NT2/D1 (cell line): ENCODE results near the gene KREMEN1.

Experiments used
- DNase-seq: peaks from one replicate; pipeline ENCODE4 v3.0.0-alpha.2; 2011; ENCODE audit warnings: low read depth, low spot score
- H3K27me3 ChIP-seq: 2 replicates; pipeline ENCODE4 v1.6.0; 2011; ENCODE audit warnings: mild to moderate bottlenecking; ENCODE audit not compliant: insufficient read length, insufficient read depth
- H3K36me3 ChIP-seq: 2 replicates; pipeline ENCODE4 v1.6.1; 2011; ENCODE audit warnings: mild to moderate bottlenecking, low read length, mixed read lengths; ENCODE audit not compliant: insufficient read depth, insufficient read length
- H3K4me1 ChIP-seq: 2 replicates; pipeline ENCODE4 v1.5.1; 2011; ENCODE audit not compliant: insufficient read depth, insufficient read length
- H3K4me3 ChIP-seq: 2 replicates; pipeline ENCODE4 v1.5.1; 2011; ENCODE audit warnings: low read depth; ENCODE audit not compliant: insufficient read length
- H3K9ac ChIP-seq: 2 replicates; pipeline ENCODE4 v1.6.0; 2011; ENCODE audit warnings: low read depth; ENCODE audit not compliant: insufficient read length
- H3K9me3 ChIP-seq: 2 replicates; pipeline ENCODE4 v1.5.1; 2011; ENCODE audit warnings: mild to moderate bottlenecking, low read length; ENCODE audit not compliant: insufficient read depth
- SUZ12 ChIP-seq: IDR thresholded peaks from 2 replicates; pipeline ENCODE4 v1.6.1; 2011; ENCODE audit not compliant: insufficient read length, insufficient read depth; ENCODE audit errors: extremely low read depth
- YY1 ChIP-seq: IDR thresholded peaks from 2 replicates; pipeline ENCODE4 v1.6.1; 2011; ENCODE audit not compliant: insufficient read length, insufficient read depth
- ZNF274 ChIP-seq: IDR thresholded peaks from 2 replicates; pipeline ENCODE4 v1.6.1; 2011; ENCODE audit warnings: mild to moderate bottlenecking, low read depth, low read length

KREMEN1 gene

GRCh38 chr22:29211466-29211865 is 138.6 kb downstream of the KREMEN1 start:
- TF ChIP-seq ZNF274 = no peak
- no peak for TF ChIP-seq SUZ12
- TF ChIP-seq YY1 = no peak
- no peak for DNase-seq
- Histone ChIP-seq H3K9ac (no peak overlapping the region), H3K36me3 (no peaks in the 10 kb centered on the region), H3K27me3 (no peaks in the 10 kb centered on the region), H3K9me3 (no peaks in the 10 kb centered on the region), H3K4me1 (peaks cover 25% of the 10 kb centered on the region), H3K4me3 (no peak overlapping the region)

DNA sequence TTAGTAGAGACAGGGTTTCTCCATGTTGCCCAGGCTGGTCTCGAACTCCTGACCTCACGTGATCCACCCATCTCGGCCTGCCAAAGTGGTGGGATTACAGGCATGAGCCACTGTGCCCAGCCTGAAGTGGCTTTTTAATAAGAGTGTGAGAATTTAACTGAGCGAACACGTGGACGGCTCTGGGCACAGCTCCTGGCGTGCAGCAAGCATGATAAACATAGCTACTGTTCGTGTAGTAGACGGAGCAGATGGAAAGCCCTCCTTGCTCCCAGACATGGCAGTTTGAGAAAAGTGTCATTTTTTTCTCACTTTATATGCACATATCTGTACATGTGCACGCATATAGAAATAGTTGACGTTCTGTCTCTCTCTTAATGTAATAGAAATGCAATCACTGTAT is 139.9 kb downstream of the KREMEN1 start:
- H3K36me3 ChIP-seq = no peaks in the 10 kb centered on the region
- DNase-seq = no peak

GRCh38 chr22:29213493-29213892 is 140.7 kb downstream of the KREMEN1 start:
- Histone ChIP-seq H3K36me3 (no peaks in the 10 kb centered on the region), H3K4me1 (peaks cover 26% of the 10 kb centered on the region), H3K4me3 (no peak overlapping the region), H3K9me3 (no peaks in the 10 kb centered on the region), H3K27me3 (no peaks in the 10 kb centered on the region), H3K9ac (no peak overlapping the region)
- no peak for TF ChIP-seq YY1
- no peak for DNase-seq

More for the DNA sequence above, 139.9 kb downstream of the KREMEN1 start:
- Histone ChIP-seq H3K9me3 (no peaks in the 10 kb centered on the region), H3K27me3 (no peaks in the 10 kb centered on the region), H3K9ac (no peak overlapping the region), H3K4me1 (peaks cover 22% of the 10 kb centered on the region), H3K4me3 (no peak overlapping the region)
- TF ChIP-seq YY1 (no peak), ZNF274 (no peak), SUZ12 (no peak)

DNA sequence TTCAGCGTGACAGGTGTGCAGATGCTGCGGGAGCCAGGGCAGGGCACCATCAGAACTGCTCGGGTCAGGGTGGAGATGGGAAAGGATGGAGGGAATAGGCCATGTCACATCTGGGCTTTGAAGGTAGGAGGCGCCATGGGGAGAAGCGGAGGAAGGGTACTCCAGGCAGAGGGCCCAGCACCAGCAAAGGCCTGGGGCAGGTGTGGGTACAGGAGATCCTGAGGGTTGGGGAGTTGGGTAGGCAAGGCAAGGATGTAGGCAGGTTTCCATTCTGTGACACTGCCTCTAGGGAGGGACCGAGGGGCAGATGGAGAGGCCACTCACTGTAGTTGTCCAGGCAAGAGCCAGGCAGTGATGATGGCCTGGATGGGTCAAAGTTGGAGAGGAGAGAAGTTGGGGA is 141.4 kb downstream of the KREMEN1 start:
- no peak overlapping the region for H3K4me3 ChIP-seq
- no peaks in the 10 kb centered on the region for H3K9me3 ChIP-seq
- TF ChIP-seq ZNF274 = no peak
- TF ChIP-seq SUZ12 = no peak
- no peak for TF ChIP-seq YY1
- H3K4me1 ChIP-seq = peaks cover 20% of the 10 kb centered on the region
- H3K27me3 ChIP-seq = no peaks in the 10 kb centered on the region
- H3K36me3 ChIP-seq = no peaks in the 10 kb centered on the region
- no peak for DNase-seq
- H3K9ac ChIP-seq = no peak overlapping the region

GRCh38 chr22:29215012-29215860 is 142.4 kb downstream of the KREMEN1 start:
- H3K36me3 ChIP-seq = no peaks in the 10 kb centered on the region
- DNase-seq = no peak
- H3K9me3 ChIP-seq = no peaks in the 10 kb centered on the region
- TF ChIP-seq SUZ12 = no peak
- TF ChIP-seq ZNF274 = no peak
- TF ChIP-seq YY1 = no peak
- no peak overlapping the region for H3K4me3 ChIP-seq
- H3K4me1 ChIP-seq = peaks cover 17% of the 10 kb centered on the region
- H3K9ac ChIP-seq = no peak overlapping the region
- H3K27me3 ChIP-seq = no peaks in the 10 kb centered on the region

GRCh38 chr22:29216011-29216872 is 143.4 kb downstream of the KREMEN1 start:
- Histone ChIP-seq H3K9me3 (no peaks in the 10 kb centered on the region), H3K4me3 (no peak overlapping the region), H3K4me1 (peaks cover 19% of the 10 kb centered on the region), H3K36me3 (no peaks in the 10 kb centered on the region), H3K27me3 (no peaks in the 10 kb centered on the region), H3K9ac (no peak overlapping the region)
- no peak for TF ChIP-seq SUZ12
- TF ChIP-seq YY1 = no peak
- TF ChIP-seq ZNF274 = no peak
- DNase-seq = no peak
